ENCODE data around the gene ATF3.
A peak's percentile ranks its signal among the peaks of the same experiment; 100 is the strongest.

The ATF3 gene

DNA sequence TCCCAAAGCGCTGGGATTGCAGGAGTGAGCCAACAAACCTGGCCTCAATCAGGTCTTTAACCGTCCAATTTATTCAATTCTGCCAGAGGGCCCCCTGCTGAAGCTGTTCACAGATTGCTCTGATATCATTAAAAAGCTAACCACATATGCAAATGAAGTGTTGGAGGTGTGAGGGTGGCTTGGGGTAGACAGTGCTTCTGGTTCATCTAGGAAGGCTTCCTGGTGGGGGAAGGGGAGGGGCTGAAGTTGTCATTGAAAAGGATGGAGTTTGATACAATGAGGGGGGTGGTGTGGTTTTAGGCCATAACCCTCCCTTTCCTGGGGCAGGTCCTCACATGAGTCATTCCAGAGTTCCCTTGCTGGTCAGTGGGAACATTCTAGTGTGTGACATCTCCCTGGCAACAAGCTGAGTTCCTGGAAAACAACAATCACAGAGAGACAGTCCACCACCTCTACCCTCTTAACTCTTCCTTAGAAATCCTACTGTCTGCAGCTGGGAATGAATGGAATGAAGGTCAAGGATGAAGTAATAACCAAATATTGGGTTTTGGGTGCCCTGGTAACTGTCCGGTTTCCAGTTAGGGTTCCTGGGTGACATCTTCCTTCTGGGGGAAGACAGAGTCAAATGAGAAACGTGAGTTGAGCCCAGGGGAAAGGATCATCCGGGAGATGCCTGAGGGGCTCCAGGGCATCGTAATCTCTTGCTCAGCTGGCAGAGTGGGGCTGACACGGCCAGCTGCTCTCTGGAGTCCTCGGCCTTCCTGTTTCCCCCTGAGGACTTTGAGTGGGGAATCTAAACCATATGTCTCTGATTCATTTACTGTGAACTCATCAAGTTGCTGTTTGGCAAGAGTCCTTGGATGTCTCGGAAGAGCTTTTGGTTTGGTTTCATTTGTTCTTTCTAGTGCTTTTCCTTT, 58.9 kb downstream of the ATF3 start (continued):
- TF ChIP-seq, protein P1, sequence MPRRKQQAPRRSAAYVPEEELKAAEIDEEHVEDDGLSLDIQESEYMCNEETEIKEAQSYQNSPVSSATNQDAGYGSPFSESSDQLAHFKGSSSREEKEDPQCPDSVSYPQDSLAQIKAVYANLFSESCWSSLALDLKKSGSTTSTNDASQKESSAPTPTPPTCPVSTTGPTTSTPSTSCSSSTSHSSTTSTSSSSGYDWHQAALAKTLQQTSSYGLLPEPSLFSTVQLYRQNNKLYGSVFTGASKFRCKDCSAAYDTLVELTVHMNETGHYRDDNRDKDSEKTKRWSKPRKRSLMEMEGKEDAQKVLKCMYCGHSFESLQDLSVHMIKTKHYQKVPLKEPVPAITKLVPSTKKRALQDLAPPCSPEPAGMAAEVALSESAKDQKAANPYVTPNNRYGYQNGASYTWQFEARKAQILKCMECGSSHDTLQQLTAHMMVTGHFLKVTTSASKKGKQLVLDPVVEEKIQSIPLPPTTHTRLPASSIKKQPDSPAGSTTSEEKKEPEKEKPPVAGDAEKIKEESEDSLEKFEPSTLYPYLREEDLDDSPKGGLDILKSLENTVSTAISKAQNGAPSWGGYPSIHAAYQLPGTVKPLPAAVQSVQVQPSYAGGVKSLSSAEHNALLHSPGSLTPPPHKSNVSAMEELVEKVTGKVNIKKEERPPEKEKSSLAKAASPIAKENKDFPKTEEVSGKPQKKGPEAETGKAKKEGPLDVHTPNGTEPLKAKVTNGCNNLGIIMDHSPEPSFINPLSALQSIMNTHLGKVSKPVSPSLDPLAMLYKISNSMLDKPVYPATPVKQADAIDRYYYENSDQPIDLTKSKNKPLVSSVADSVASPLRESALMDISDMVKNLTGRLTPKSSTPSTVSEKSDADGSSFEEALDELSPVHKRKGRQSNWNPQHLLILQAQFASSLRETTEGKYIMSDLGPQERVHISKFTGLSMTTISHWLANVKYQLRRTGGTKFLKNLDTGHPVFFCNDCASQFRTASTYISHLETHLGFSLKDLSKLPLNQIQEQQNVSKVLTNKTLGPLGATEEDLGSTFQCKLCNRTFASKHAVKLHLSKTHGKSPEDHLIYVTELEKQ (tag by site-specific recombination; IDR thresholded peaks at IDR 0.05; ENCODE audit: borderline replicate concordance): no peak
- TF ChIP-seq ZNF610 (tag by site-specific recombination; IDR thresholded peaks at IDR 0.05; ENCODE audit: borderline replicate concordance): no peak
- TF ChIP-seq, protein P2, sequence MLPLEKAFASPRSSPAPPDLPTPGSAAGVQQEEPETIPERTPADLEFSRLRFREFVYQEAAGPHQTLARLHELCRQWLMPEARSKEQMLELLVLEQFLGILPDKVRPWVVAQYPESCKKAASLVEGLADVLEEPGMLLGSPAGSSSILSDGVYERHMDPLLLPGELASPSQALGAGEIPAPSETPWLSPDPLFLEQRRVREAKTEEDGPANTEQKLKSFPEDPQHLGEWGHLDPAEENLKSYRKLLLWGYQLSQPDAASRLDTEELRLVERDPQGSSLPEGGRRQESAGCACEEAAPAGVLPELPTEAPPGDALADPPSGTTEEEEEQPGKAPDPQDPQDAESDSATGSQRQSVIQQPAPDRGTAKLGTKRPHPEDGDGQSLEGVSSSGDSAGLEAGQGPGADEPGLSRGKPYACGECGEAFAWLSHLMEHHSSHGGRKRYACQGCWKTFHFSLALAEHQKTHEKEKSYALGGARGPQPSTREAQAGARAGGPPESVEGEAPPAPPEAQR (tag by site-specific recombination; IDR thresholded peaks at IDR 0.05): no peak
- peak; percentile 78; the same call in 1 of the 2 replicates for TF ChIP-seq ZNF184 (tag by site-specific recombination; IDR thresholded peaks at IDR 0.05)
- TF ChIP-seq, protein P3, sequence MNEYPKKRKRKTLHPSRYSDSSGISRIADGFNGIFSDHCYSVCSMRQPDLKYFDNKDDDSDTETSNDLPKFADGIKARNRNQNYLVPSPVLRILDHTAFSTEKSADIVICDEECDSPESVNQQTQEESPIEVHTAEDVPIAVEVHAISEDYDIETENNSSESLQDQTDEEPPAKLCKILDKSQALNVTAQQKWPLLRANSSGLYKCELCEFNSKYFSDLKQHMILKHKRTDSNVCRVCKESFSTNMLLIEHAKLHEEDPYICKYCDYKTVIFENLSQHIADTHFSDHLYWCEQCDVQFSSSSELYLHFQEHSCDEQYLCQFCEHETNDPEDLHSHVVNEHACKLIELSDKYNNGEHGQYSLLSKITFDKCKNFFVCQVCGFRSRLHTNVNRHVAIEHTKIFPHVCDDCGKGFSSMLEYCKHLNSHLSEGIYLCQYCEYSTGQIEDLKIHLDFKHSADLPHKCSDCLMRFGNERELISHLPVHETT (tag by site-specific recombination; IDR thresholded peaks at IDR 0.05): no peak
- TF ChIP-seq KLF7 (tag by site-specific recombination; IDR thresholded peaks at IDR 0.05; ENCODE audit: borderline replicate concordance): no peak
- TF ChIP-seq GLIS1 (tag by site-specific recombination; IDR thresholded peaks at IDR 0.05): peak; percentile 25; the same call in 1 of the 2 replicates

DNA sequence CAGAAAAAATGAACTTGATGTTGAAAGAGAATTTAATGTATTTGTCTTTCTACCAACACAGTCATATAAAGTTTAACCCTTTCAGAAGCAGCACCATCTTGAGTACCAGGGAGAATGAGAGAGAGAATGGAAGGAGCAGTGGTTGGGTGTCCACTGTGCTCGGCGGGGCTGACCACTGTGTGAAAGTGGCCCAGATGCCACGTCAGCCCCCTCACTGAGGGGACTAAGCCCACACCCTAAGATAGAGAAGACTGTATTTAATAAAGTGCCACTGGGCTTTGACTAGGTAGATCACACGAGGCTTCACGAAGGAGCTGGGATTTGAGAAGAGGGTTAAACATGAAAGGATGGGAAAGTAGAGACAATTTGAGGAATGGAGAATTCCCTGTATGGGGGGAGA, 59.9 kb downstream of the ATF3 start:
- no peak for TF ChIP-seq ZSCAN23 (tag by site-specific recombination; IDR thresholded peaks at IDR 0.05)
- TF ChIP-seq GLIS2 (tag by site-specific recombination; IDR thresholded peaks at IDR 0.05): no peak
- TF ChIP-seq, protein P4, sequence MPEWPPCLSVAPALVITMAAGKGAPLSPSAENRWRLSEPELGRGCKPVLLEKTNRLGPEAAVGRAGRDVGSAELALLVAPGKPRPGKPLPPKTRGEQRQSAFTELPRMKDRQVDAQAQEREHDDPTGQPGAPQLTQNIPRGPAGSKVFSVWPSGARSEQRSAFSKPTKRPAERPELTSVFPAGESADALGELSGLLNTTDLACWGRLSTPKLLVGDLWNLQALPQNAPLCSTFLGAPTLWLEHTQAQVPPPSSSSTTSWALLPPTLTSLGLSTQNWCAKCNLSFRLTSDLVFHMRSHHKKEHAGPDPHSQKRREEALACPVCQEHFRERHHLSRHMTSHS (tag by site-specific recombination; IDR thresholded peaks at IDR 0.05): no peak
- TF ChIP-seq IKZF3 (tag by site-specific recombination; IDR thresholded peaks at IDR 0.05): no peak
- no peak for TF ChIP-seq ZNF514 (tag by site-specific recombination; IDR thresholded peaks at IDR 0.05)
- no peak for TF ChIP-seq ZIC2 (tag by site-specific recombination; IDR thresholded peaks at IDR 0.05)
- no peak for TF ChIP-seq ZNF529 (tag by site-specific recombination; IDR thresholded peaks at IDR 0.05; ENCODE audit: insufficient replicate concordance)
- no peak for TF ChIP-seq ZNF169 (tag by site-specific recombination; IDR thresholded peaks at IDR 0.05)
- TF ChIP-seq ZNF302 (tag by site-specific recombination; IDR thresholded peaks at IDR 0.05; ENCODE audit: low read depth): no peak
- no peak for TF ChIP-seq ZNF560 (tag by site-specific recombination; IDR thresholded peaks at IDR 0.05; ENCODE audit: borderline replicate concordance)
- TF ChIP-seq, protein P5, sequence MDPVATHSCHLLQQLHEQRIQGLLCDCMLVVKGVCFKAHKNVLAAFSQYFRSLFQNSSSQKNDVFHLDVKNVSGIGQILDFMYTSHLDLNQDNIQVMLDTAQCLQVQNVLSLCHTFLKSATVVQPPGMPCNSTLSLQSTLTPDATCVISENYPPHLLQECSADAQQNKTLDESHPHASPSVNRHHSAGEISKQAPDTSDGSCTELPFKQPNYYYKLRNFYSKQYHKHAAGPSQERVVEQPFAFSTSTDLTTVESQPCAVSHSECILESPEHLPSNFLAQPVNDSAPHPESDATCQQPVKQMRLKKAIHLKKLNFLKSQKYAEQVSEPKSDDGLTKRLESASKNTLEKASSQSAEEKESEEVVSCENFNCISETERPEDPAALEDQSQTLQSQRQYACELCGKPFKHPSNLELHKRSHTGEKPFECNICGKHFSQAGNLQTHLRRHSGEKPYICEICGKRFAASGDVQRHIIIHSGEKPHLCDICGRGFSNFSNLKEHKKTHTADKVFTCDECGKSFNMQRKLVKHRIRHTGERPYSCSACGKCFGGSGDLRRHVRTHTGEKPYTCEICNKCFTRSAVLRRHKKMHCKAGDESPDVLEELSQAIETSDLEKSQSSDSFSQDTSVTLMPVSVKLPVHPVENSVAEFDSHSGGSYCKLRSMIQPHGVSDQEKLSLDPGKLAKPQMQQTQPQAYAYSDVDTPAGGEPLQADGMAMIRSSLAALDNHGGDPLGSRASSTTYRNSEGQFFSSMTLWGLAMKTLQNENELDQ (tag by site-specific recombination; IDR thresholded peaks at IDR 0.05; ENCODE audit: low read depth): no peak
- TF ChIP-seq ZNF530 (tag by site-specific recombination; IDR thresholded peaks at IDR 0.05; ENCODE audit: low read depth): no peak
- no peak for TF ChIP-seq YY1 (tag by site-specific recombination; IDR thresholded peaks at IDR 0.05)
- no peaks in the 10 kb centered on the region for H3K36me3 ChIP-seq (ENCODE audit: control insufficient read depth in 2 of 2, insufficient read depth in 1 of 2, low read length in 2 of 2)
- CTCF ChIA-PET: interaction anchor here (0.6 to 2.8 kb wide), 13 partner anchors 9 to 336 kb away, joined by 3 to 16 read pairs (median 4); no protein-coding TSS in a partner anchor
- POLR2A ChIA-PET: interaction anchor here (3.1 kb wide), 1 partner anchor 60 kb away, joined by 12 read pairs; the partner anchor contains the start of gene ATF3
- peaks cover 11% of the 10 kb centered on the region; the same call in 1 of the 2 replicates for H3K4me1 ChIP-seq (ENCODE audit: control insufficient read depth, insufficient read depth, low read length)
- H3K4me3 ChIP-seq (ENCODE audit: low read depth, low read length): no peak overlapping the region
- H3K9me3 ChIP-seq (ENCODE audit: control insufficient read depth, insufficient read depth, low read depth, low read length): no peaks in the 10 kb centered on the region
- H3K27ac ChIP-seq (ENCODE audit: extremely low read depth, low read depth, low read length): no peak overlapping the region

All from HEK293 (cell line).